Ovary (tissue), 3 donors: Measurements from ENCODE around the gene UQCRHL.

Experiments used
- EP300 ChIP-seq: sonication (generic); formaldehyde crosslinking; IDR thresholded peaks from one replicate; pipeline ENCODE4 v1.6.1; 2017; ENCODE audit warnings: antibody characterized with exemption
- POLR2A ChIP-seq: fragments of 450-650 bp; IDR thresholded peaks from one replicate; pipeline ENCODE4 v1.6.1; 2017; ENCODE audit warnings: antibody characterized with exemption, mild to moderate bottlenecking, moderate library complexity
- TF ChIP-seq, protein P1 (sequence below), 3 donors: fragments of 450-650 bp in 2 of 3; fragments of 200-600 bp in 1 of 3; IDR thresholded peaks; one replicate each; pipeline versions ENCODE4 v1.5.1 to v1.8.0; 2016 to 2022; ENCODE audit warnings: antibody characterized with exemption in 3 of 3, mild to moderate bottlenecking in 1 of 3
- donor health status: DM: no; HTN: no; CAD: no.

GRCh38 chr1:15852828-15853302 is 45.4 kb upstream of the UQCRHL start:
- TF ChIP-seq, protein P1, sequence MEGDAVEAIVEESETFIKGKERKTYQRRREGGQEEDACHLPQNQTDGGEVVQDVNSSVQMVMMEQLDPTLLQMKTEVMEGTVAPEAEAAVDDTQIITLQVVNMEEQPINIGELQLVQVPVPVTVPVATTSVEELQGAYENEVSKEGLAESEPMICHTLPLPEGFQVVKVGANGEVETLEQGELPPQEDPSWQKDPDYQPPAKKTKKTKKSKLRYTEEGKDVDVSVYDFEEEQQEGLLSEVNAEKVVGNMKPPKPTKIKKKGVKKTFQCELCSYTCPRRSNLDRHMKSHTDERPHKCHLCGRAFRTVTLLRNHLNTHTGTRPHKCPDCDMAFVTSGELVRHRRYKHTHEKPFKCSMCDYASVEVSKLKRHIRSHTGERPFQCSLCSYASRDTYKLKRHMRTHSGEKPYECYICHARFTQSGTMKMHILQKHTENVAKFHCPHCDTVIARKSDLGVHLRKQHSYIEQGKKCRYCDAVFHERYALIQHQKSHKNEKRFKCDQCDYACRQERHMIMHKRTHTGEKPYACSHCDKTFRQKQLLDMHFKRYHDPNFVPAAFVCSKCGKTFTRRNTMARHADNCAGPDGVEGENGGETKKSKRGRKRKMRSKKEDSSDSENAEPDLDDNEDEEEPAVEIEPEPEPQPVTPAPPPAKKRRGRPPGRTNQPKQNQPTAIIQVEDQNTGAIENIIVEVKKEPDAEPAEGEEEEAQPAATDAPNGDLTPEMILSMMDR (IDR thresholded peaks at IDR 0.05): no peak
- TF ChIP-seq POLR2A (no peak), EP300 (no peak)
